K562 (cell line): ENCODE data around the gene ATXN1. TPM values are rescaled to one million over a fixed set of nuclear protein-coding genes. Genes with fewer than 3 reads are reported as not detected.
A peak's percentile ranks its signal among the peaks of the same experiment; 100 is the strongest.

Experiments used
- ATAC-seq: fragments of 200-7000 bp; cut with Tn5 transposase; 3 replicates; pipeline ENCODE4 v1.9.1; 2020; ENCODE audit warnings: moderate library complexity
- BruUV-seq: library from RNA; stranded (reverse); fragments of 400-500 nt; replicated peaks from 2 replicates; lab custom pipeline; 2021; lab: Mats Ljungman, UMichigan
- CTCF ChIA-PET: fragments of 300-600 bp; formaldehyde crosslinking; extraction: SDS; loops from one replicate; lab custom pipeline; 2021; ENCODE audit warnings: low intra/inter-chr PET ratio; lab: Yijun Ruan, JAX
- POLR2A ChIA-PET: fragments of 300-600, 350-650 bp; sonication (Branson Sonifier 250); formaldehyde crosslinking; extraction: SDS; loops from one replicate; lab custom pipeline; 2021; ENCODE audit warnings: antibody characterized with exemption, inconsistent platforms; lab: Yijun Ruan, JAX
- DNase-seq, 4 experiments: peaks; one replicate each; pipeline versions ENCODE4 v3.0.0 to v3.0.0-alpha.2; 2011 to 2018; ENCODE audit warnings: low spot score in 3 of 4, mixed read lengths in 3 of 4; ENCODE audit errors: extremely low read depth in 1 of 4
- FAIRE-seq: peaks from 2 replicates; lab custom pipeline; 2011; peaks lifted over from hg19 to GRCh38; lab: Jason Lieb, UNC
- H2AFZ ChIP-seq: 2 replicates; pipeline ENCODE4 v1.6.0; 2011; ENCODE audit warnings: low read depth, low read length, control low read depth, inconsistent platforms
- H3K27ac ChIP-seq: fragments of 200-600 bp; 3 replicates; pipeline ENCODE4 v1.8.0; 2011; ENCODE audit warnings: low read depth, mild to moderate bottlenecking, control low read depth, inconsistent platforms, low read length, moderate library complexity, mixed read lengths; ENCODE audit errors: extremely low read depth
- H3K27me3 ChIP-seq, 2 experiments: fragments of 300-600 bp in 1 of 2; 2 replicates in 1 of 2; 3 replicates in 1 of 2; pipeline versions ENCODE4 v1.6.0 to v1.8.0; 2011; ENCODE audit warnings: inconsistent platforms in 2 of 2, low read length in 2 of 2, mild to moderate bottlenecking in 1 of 2, mixed read lengths in 1 of 2, moderate library complexity in 1 of 2; ENCODE audit not compliant: control insufficient read depth in 2 of 2, insufficient read depth in 2 of 2
- H3K36me3 ChIP-seq: fragments of 300-600 bp; 3 replicates; pipeline ENCODE4 v1.8.0; 2011; ENCODE audit warnings: mild to moderate bottlenecking, low read length, inconsistent platforms; ENCODE audit not compliant: control insufficient read depth, insufficient read depth
- H3K4me1 ChIP-seq, 2 experiments: fragments of 200-600 bp in 1 of 2; replicated peaks in 1 of 2; 2 replicates in 1 of 2; 3 replicates in 1 of 2; pipeline versions ENCODE4 v1.5.1 to v1.8.0; 2011; ENCODE audit warnings: inconsistent platforms in 2 of 2, low read length in 2 of 2, mild to moderate bottlenecking in 1 of 2, mixed read lengths in 1 of 2, moderate library complexity in 1 of 2; ENCODE audit not compliant: control insufficient read depth in 2 of 2, insufficient read depth in 2 of 2
- H3K4me2 ChIP-seq: 2 replicates; pipeline ENCODE4 v1.6.1; 2011; ENCODE audit warnings: low read length, control low read depth, inconsistent platforms, mixed read lengths; ENCODE audit not compliant: insufficient read depth
- H3K4me3 ChIP-seq: fragments of 200-600 bp; sonication (generic), shearing (Covaris generic); 2 replicates; pipeline ENCODE4 v1.5.1; 2016; ENCODE audit warnings: control low read depth, inconsistent platforms
- H3K79me2 ChIP-seq: fragments of 200-600 bp; 3 replicates; pipeline ENCODE4 v1.8.0; 2011; ENCODE audit warnings: low read length, inconsistent platforms; ENCODE audit not compliant: control insufficient read depth, insufficient read depth
- H3K9ac ChIP-seq, 2 experiments: 2 replicates each; pipeline versions ENCODE4 v1.6.0 to v1.6.1; 2011; ENCODE audit warnings: low read depth in 2 of 2, low read length in 2 of 2, control low read depth in 1 of 2, inconsistent platforms in 1 of 2, mild to moderate bottlenecking in 1 of 2, mixed read lengths in 1 of 2; ENCODE audit not compliant: insufficient read depth in 1 of 2
- H3K9me1 ChIP-seq: one replicate; pipeline ENCODE4 v1.6.0; 2011; ENCODE audit warnings: inconsistent platforms, mild to moderate bottlenecking, low read length, moderate library complexity; ENCODE audit not compliant: control insufficient read depth, insufficient read depth
- H3K9me3 ChIP-seq: replicated peaks from 2 replicates; pipeline ENCODE4 v1.5.1; 2011; ENCODE audit warnings: low read depth, low read length, inconsistent platforms; ENCODE audit not compliant: control insufficient read depth, insufficient read depth
- H4K20me1 ChIP-seq: replicated peaks from 2 replicates; pipeline ENCODE4 v1.6.1; 2011; ENCODE audit warnings: low read length, inconsistent platforms, mixed read lengths; ENCODE audit not compliant: control insufficient read depth, insufficient read depth
- CREBBP ChIP-seq: IDR thresholded peaks from one replicate; pipeline ENCODE4 v1.6.1; 2012; ENCODE audit warnings: low read depth, mild to moderate bottlenecking, control low read depth, inconsistent platforms, low read length
- DNMT1 ChIP-seq: fragments of 450-650 bp; IDR thresholded peaks from 2 replicates; pipeline ENCODE4 v1.6.1; 2016; ENCODE audit warnings: antibody characterized with exemption, mild to moderate bottlenecking
- FUS ChIP-seq: fragments of 200-400 bp; formaldehyde crosslinking; optimal IDR thresholded peaks from 2 replicates; pipeline ENCODE3; 2017; ENCODE audit warnings: low read depth, low read length
- HEY1 ChIP-seq: fragments of 250-450 bp; sonication (Bioruptor Pico); IDR thresholded peaks from 2 replicates; pipeline ENCODE4 v1.5.0; 2020; ENCODE audit warnings: mild to moderate bottlenecking, moderate library complexity, borderline replicate concordance
- LEF1 ChIP-seq: fragments of 450-650 bp; IDR thresholded peaks from 2 replicates; pipeline ENCODE4 v1.6.1; 2016; ENCODE audit warnings: mild to moderate bottlenecking
- STAT5A ChIP-seq: IDR thresholded peaks from 2 replicates; pipeline ENCODE4 v1.6.1; 2012; ENCODE audit warnings: low read length, inconsistent platforms, borderline replicate concordance
- ZNF551 ChIP-seq: fragments of 250-450 bp; sonication (Bioruptor Pico); IDR thresholded peaks from 2 replicates; pipeline ENCODE4 v1.5.0; 2021; ENCODE audit warnings: mild to moderate bottlenecking, moderate library complexity
- WGBS: fragments of 100-300 bp; shearing (Covaris generic); methylation state at CpG from one replicate; pipeline ENCODE4 v1.1.6; 2016; ENCODE audit warnings: low coverage, mixed read lengths; ENCODE audit not compliant: insufficient coverage; ENCODE audit errors: missing lambda C conversion rate; 5-methylcytosine and 5-hydroxymethylcytosine counted together
- in situ Hi-C: fragments of 300-500 bp; cut with MboI; formaldehyde crosslinking; loops from 4 replicates; pipeline ENCODE4 v1.15.0; 2018; ENCODE audit warnings: inconsistent platforms, mixed read lengths
- intact Hi-C: fragments of 100-400 bp; cut with micrococcal nuclease; formaldehyde crosslinking; loops from 2 replicates; pipeline ENCODE4 v1.14.2; 2022
- polyA plus RNA-seq, 8 experiments: library from polyadenylated mRNA; depleted of rRNA in 4 of 8; stranded (reverse) in 5 of 8; unstranded in 3 of 8; fragments of >200 nt; fragmentation: Nextera tagmentation in 2 of 8; fragmentation: Illumina TruSeq in 1 of 8; extraction: Ambion mirVana in 2 of 8; extraction: Trizol in 1 of 8; gene quantifications; 2 replicates each; pipeline versions ENCODE4 v1.2.1 to v1.2.3, GENCODE V29; 2011 to 2014; ENCODE audit warnings: inconsistent platforms in 1 of 8, missing spikeins in 1 of 8
- total RNA-seq, 7 experiments: library from RNA; depleted of rRNA in 6 of 7; stranded (reverse); fragments of >200 nt in 6 of 7; fragmentation: Illumina TruSeq in 2 of 7; extraction: Trizol in 2 of 7; gene quantifications; 2 replicates each; pipeline versions ENCODE4 v1.2.1 to v1.2.3, GENCODE V29; 2011 to 2021; ENCODE audit warnings: low replicate concordance in 1 of 7
- TF ChIP-seq, protein P1 (sequence below): sonication (generic); formaldehyde crosslinking; IDR thresholded peaks from 2 replicates; pipeline ENCODE4 v1.8.1; 2023; ENCODE audit warnings: mild to moderate bottlenecking, missing genetic modification reagents, moderate library complexity

ATXN1 gene
- total and polyA plus RNA-seq, 9 of the 15 experiments (the other 6 are each of a cell fraction or from before 2014, with no cell fraction given) = under 0.01 to 1.2 (median 0.58) TPM

DNA sequence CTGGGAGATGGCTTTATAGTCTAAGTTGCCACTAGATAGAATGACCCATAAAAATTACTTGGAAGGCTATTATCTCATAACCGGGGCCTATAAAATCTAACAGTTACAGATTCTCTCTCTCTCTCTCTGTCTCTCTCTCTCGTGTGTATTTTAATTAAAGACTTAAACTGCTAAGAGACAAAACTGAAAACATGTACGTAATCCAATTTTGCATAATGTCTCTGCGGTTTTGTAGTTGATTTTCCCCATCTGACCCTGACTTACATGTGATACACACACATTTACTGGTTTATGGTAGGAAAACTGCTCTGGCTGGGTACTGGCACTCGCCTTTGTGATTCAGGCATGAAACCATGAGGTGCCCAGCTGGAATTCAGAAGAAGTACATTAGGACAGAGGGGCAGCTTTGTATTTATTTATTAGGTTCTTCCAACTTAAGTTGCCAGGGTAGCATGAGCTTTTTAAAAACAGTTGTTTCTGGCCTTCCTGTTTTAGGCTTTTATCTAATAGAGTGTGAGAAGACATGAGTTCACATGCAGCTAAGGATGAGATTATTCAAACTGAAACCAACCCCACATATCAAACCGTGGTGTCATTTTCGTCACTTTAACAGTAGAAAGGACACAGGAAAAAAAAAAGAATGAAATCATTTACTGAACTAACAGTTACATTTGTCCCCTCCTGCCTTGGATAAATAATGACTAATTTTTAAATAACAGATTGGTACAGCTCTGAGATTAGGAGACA is 340.4 kb downstream of the ATXN1 start:
- BruUV-seq = no TSS peak
- CTCF ChIA-PET = no interaction called here
- Histone ChIP-seq H3K9ac (no peak overlapping the region), H3K9me3 (no peaks in the 10 kb centered on the region), H3K9me1 (no peaks in the 10 kb centered on the region), H3K4me3 (no peak overlapping the region), H3K27ac (no peak overlapping the region), H3K79me2 (no peaks in the 10 kb centered on the region), H2AFZ (no peak overlapping the region), H3K27me3 (peaks cover 26 to 35% of the 10 kb centered on the region in 2 experiments), H3K36me3 (no peaks in the 10 kb centered on the region), H3K4me2 (no peak overlapping the region), H3K4me1 (no peaks in the 10 kb centered on the region), H4K20me1 (no peaks in the 10 kb centered on the region)
- TF ChIP-seq ZNF551 (CRISPR knock-in tag) = no peak
- TF ChIP-seq FUS = no peak
- WGBS = 1% methylated on average over 7 of the region's 7 CpGs
- intact Hi-C loops (no loop called here), in situ Hi-C loops (no loop called here)
- ATAC-seq (no peak), DNase-seq (no peak), FAIRE-seq (no peak)
- POLR2A ChIA-PET = interaction anchor here (1.1 to 1.7 kb wide), 2 partner anchors 12 to 64 kb away, joined by 3 to 5 read pairs; no protein-coding TSS in a partner anchor

DNA sequence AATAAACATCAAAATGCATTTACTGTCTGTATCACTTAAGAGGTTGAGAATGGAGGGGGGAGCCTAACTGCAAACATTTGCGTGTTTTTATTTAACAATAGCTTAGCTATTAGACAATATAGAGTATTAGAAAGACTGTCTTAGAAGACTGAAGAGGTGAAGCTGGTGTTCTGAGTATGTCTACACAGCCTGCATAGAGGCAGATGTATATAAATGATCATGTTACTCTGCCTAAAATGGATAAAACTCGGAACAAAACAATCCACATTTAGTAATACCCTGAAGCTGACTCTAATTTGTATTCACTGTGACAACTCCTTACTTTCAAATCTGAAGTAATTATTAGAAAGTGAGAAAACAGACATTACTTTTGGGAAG is 340.9 kb downstream of the ATXN1 start:
- Histone ChIP-seq H3K36me3 (no peaks in the 10 kb centered on the region), H3K27me3 (peaks cover 25 to 33% of the 10 kb centered on the region in 2 experiments), H3K79me2 (no peaks in the 10 kb centered on the region), H2AFZ (no peak overlapping the region), H3K4me3 (no peak overlapping the region), H3K4me1 (no peaks in the 10 kb centered on the region), H4K20me1 (no peaks in the 10 kb centered on the region), H3K9ac (no peak overlapping the region), H3K4me2 (no peak overlapping the region), H3K9me3 (no peaks in the 10 kb centered on the region), H3K27ac (no peak overlapping the region), H3K9me1 (no peaks in the 10 kb centered on the region)
- no TSS peak for BruUV-seq
- TF ChIP-seq DNMT1 (no peak), LEF1 (no peak), CREBBP (peak; percentile 50), STAT5A (no peak), HEY1 (CRISPR knock-in tag) (no peak)
- TF ChIP-seq, protein P1, sequence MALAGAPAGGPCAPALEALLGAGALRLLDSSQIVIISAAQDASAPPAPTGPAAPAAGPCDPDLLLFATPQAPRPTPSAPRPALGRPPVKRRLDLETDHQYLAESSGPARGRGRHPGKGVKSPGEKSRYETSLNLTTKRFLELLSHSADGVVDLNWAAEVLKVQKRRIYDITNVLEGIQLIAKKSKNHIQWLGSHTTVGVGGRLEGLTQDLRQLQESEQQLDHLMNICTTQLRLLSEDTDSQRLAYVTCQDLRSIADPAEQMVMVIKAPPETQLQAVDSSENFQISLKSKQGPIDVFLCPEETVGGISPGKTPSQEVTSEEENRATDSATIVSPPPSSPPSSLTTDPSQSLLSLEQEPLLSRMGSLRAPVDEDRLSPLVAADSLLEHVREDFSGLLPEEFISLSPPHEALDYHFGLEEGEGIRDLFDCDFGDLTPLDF (CRISPR knock-in tag) = no peak
- FAIRE-seq (no peak), DNase-seq (no peak), ATAC-seq (no peak)
- 4% methylated on average over 2 of the region's 2 CpGs for WGBS
- in situ Hi-C loops = no loop called here
- intact Hi-C loops = no loop called here
- ChIA-PET POLR2A (interaction anchor here (1.1 to 1.7 kb wide), 3 partner anchors 13 to 63 kb away, joined by 3 to 5 read pairs (median 3); no protein-coding TSS in a partner anchor), CTCF (no interaction called here)
